Measurements from ENCODE around the gene CDC42EP1. TPM values are rescaled to one million over a fixed set of nuclear protein-coding genes. Genes with fewer than 3 reads are reported as not detected.
"Not testable (repeated sequence)": the region's sequence is repeated elsewhere in the genome, so short reads cannot be mapped to it uniquely, and the experiment has no call there.

CDC42EP1 gene
- total RNA-seq, 1 donor from 2014 or later = 102 TPM

DNA sequence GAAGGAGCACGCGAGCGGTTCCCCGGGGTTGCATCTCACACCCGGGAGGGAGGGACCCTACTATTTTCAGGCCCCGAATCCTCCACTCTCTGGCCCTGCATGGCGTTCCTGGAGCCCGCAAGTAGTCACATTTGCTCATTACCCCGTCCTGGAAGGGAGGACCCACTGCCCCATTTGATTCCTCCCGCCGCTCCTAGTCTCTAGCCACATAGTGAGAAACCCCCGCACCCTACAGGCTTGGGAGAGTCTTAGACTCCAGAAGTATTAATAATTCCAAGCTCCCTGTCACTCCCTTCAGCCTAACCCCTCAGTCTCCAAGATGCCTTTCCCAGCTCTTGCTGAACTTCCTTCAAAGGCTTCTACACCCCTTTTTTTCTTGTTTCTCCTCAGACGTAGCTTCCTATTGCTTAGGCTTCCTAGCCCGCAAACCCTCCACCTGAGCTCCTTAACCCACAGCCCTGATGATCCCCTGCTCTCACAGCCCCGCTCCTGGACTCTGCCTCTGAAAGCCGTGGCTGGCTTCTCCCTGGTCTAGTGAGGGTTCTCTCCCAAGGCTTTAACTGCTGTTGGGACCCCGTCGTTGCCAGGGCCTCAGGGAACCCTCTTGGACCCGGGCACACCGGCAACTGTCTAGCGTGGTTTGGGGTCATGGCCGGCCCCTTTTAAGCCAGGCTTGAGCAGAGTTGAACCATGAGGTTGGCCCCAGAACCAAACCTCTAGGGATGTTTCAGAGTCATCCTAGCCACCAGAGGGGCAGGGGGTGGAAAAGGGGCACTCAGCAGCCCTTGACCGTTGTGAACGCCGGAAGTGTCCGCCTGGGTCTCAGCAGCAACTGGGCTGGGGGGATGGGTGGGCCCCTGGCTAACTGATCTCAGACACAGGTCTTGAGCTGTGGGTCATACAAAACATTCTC is 49.2 kb downstream of the CDC42EP1 start:
- DNase-seq (ENCODE audit: low spot score) = no peak

DNA sequence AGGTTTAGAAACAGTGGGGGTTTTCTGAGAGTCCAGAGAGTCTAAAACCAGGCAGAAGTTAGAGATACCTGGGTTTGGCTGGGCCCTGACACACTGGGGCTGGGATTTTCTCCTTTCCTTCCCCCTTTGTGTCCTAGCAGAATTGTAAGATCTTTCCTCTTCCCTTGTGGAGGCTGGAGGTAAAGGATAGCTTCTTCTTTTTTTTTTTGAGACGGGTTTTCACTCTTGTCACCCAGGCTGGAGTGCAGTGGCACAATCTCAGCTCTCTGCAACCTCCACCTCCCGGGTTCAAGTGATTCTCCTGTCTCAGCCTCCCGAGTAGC is 49.8 kb downstream of the CDC42EP1 start:
- not testable (repeated sequence) for DNase-seq (ENCODE audit: low spot score)

DNA sequence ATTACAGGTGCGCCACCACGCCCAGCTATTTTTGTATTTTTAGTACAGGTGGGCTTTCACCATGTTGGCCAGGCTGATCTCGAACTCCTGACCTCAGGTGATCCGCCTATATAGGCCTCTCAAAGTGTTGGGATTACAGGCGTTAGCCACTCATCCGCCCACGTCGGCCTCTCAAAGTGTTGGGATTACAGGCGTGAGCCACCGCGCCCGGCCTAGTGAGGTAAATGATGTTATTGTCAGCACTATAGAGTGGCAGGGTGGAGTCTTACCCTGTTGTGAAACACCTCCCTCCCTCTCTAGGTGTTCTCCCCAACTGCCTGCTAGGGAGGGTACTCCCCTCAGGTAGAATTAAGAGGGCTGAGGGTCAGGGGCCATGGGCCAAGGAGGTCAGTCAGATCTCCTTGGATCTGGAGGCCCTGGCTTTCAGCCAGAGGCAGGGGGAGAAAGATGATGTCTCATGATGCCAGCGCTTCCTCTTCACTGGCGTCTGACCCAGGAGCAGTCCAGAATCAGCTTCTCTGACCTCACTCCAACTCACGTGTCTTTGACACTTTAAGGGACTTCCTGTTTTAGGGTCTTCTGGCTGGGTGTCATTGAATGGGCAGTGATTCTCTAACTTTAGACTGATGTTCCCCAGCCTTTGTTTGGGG is 50.3 kb downstream of the CDC42EP1 start:
- no peak for DNase-seq (ENCODE audit: low spot score)

DNA sequence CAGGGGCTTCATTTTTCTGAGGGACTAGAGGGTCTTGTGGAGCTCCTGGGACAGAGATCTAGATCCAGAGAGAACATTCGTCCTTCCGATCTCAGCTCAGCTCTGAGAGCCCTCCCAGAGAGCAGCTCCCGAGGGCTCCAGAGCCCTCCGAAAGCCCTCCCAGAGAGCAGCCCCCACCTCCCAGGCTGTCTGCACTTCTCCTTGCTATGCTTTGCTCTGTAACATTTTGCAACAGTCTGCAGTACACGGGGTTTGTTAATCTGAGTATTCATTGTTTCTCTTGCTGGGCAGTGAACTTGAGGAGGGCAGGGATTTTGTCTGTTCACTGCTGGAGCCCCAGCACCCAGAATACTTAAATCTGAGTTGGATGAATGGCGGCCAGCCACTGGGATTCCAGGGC is 50.9 kb downstream of the CDC42EP1 start:
- DNase-seq (ENCODE audit: low spot score) = no peak

DNA sequence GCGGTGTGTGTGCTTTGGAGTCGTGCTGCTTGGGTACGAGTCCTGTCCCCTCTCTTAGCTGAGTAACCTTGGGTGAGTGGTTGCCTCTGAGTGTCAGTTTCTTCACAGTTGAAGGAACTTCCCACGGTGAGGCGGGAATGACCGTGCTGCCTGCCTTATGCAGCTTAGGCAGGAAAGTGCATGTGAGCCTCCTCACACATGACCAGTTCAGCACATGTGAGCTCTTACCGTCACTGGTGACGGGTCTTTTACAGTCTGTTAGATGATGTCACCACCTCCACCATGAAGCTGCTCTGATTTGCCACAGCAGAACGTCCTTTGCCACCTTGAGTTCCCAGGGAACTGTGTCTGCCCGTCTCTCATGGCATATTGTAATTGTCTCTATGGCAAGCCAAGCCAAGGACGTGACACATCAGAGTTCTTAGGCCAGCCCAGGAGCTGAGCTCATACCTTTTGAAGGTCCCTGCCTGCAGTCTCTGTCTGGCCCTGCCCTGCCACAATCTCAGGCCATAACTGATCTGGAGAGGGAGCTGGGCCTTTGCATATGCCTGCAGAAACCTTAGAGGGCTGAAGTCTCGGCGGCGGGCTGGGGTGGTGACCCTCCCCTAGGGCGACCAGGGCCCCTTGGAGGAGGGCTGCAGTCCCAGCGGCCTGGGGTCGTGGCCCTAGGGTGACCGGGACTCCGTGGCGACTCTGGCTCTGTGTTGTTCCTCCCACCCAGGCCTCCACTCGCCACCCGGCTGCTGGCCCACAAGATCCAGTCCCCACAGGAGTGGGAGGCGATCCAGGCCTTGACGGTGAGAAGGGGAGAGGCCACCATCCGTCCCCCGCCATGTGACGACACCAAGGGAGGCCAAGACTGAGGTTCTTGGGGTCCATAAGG is 56.2 kb downstream of the CDC42EP1 start:
- no peak for DNase-seq (ENCODE audit: low spot score)

DNA sequence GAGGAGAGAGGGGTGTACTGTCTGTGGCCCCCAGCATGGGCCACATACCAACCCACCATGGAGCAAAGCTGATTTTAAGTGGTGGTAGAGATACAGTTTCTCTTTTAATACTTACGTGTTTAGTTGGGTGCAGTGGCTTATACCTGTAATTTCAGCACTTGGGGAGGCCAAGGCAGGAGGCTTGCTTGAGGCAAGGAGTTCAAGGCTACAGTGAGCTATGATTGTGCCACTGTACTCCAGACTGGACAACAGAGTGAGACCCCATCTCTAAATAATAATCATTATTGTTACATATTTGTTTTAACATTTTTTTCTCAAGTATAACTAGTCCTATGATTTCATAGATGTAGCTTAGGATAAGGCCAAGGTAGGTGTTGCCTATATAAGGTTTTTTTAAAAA is 57.2 kb downstream of the CDC42EP1 start:
- DNase-seq (ENCODE audit: low spot score) = no peak

DNA sequence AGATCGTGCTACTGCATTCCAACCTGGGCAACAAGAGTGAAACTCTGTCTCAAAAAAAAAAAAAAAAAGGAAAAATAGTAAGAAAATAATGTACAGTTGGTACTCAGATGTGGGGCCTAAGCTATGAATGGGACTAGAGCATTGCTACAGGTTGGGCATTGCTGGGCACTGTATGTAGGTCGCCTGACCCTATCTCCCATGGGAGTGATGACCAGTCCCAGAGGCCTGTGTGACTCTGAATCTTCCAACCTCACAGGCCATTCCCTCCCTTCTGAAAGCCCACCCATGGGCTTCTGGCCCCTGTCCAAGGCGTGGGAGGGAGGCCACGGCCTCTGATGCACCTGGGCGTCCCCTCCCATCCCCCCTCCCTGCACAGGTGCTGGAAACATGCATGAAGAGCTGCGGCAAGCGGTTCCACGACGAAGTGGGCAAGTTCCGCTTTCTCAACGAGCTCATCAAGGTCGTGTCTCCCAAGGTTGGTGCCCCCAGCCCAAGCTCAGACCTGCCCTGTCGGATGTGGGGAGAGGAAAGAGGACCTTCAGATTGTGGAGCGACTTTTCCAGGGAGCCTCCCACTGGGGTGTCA is 57.9 kb downstream of the CDC42EP1 start:
- no peak for DNase-seq (ENCODE audit: low spot score)

DNA sequence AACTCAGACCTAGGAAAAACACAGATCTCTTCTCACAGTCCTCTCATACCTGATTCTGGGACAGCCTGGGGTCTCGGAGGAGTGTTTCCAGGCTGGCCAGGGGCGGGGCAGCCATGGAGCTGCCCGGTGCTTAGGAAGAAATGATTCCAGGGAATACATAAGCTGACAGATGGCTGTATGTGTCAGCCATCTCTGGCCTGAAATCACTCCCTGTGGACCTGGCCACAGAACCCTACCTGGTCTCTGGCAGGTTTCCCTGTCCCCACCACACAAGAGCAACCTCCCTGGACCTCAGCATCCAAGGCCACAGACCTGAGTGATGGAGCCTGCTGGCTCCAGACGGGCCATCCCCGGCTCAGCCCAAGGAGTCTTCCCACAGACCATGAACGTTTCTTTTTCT is 58.4 kb downstream of the CDC42EP1 start:
- no peak for DNase-seq (ENCODE audit: low spot score)

Other genes starting within 250 kb of the CDC42EP1 start
- not detected for gene ELFN2, start 133.0 kb upstream of the CDC42EP1 start, total RNA-seq
- 33.6 TPM for gene MFNG, start 74.1 kb upstream of the CDC42EP1 start, total RNA-seq
- 10.8 TPM for gene CARD10, start 41.1 kb upstream of the CDC42EP1 start, total RNA-seq
- gene LGALS2, start 19.6 kb downstream of the CDC42EP1 start, total RNA-seq = 0.84 TPM
- gene GGA1, start 48.4 kb downstream of the CDC42EP1 start, total RNA-seq = 47.3 TPM
- gene SH3BP1, start 79.2 kb downstream of the CDC42EP1 start, total RNA-seq = 15.0 TPM
- 8.5 TPM for gene PDXP, start 98.2 kb downstream of the CDC42EP1 start, total RNA-seq
- 1,964 TPM for gene LGALS1, start 115.2 kb downstream of the CDC42EP1 start, total RNA-seq
- 17.3 TPM for gene NOL12, start 125.9 kb downstream of the CDC42EP1 start, total RNA-seq
- 91.7 TPM for gene TRIOBP, start 136.6 kb downstream of the CDC42EP1 start, total RNA-seq
- 4.3 TPM for gene GCAT, start 247.5 kb downstream of the CDC42EP1 start, total RNA-seq